ENCODE results near the gene PPT2.
A peak's percentile ranks its signal among the peaks of the same experiment; 100 is the strongest.

The PPT2 gene

DNA sequence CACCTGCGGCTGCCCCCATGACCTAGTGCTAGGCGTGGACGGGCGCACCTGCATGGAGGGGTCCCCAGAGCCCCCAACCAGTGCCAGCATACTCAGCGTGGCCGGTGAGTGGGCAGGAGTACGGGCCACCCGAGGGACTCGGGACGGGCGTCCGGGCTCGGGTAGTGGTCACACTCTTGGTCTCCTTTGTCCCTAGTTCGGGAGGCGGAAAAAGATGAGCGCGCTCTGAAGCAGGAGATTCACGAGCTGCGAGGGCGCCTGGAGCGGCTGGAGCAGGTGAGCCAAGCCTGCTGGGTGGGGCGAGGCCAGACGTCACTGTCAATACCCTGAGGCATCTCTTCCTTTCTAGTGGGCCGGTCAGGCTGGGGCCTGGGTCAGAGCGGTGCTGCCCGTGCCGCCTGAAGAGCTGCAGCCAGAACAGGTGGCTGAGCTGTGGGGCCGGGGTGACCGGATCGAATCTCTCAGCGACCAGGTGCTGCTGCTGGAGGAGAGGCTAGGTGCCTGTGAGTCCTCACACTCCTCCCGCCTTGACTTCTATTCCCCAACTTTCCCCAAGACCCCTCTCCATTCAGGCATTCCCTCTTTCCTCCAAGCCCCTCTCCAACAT is 13.3 kb downstream of the PPT2 start:
- no peak overlapping the region for H3K4me3 Mint-ChIP-seq
- no peak for ATAC-seq (replicated peaks; ENCODE audit: extremely low read depth, poor library complexity, severe bottlenecking)
- peaks cover 15% of the 10 kb centered on the region for H3K36me3 Mint-ChIP-seq (ENCODE audit: insufficient read depth)
- H3K9me3 Mint-ChIP-seq, result no peaks in the 10 kb centered on the region
- no peak for DNase-seq (ENCODE audit: low spot score in 2 of 2)
- H3K4me1 Mint-ChIP-seq, result peaks cover 14% of the 10 kb centered on the region
- no peak overlapping the region for H3K27ac Mint-ChIP-seq (ENCODE audit: low read depth)
- H3K27me3 Mint-ChIP-seq, result no peaks in the 10 kb centered on the region

DNA sequence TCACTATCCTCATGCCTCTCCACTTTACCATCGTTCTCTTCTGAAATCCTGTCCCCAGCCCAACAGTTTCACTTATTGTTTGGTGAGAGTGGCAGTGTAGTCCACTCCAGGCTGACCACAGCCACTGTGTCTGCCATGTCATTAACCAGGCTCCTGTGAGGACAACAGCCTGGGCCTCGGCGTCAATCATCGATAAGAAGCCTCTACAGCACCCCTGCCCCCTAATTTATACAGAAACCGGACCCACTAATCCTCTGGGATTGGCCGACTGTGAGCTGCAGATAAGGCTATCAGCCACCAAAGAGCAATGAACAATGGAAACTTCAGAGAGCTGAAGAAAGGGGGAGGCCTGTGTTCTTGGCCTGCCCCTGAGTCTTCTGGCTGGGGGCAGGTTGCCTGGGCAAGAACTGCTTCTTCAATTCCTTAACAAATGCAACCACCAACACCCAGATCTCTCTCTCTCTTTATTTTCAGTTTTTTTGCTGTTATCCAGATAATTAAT is 13.9 kb downstream of the PPT2 start:
- Mint-ChIP-seq H3K27ac (ENCODE audit: low read depth) (no peak overlapping the region), H3K4me3 (no peak overlapping the region), H3K36me3 (ENCODE audit: insufficient read depth) (peaks cover 15% of the 10 kb centered on the region), H3K9me3 (no peaks in the 10 kb centered on the region), H3K27me3 (no peaks in the 10 kb centered on the region), H3K4me1 (peaks cover 14% of the 10 kb centered on the region)
- DNase-seq (ENCODE audit: low spot score in 2 of 2) (no peak), ATAC-seq (replicated peaks; ENCODE audit: extremely low read depth, poor library complexity, severe bottlenecking) (no peak)

DNA sequence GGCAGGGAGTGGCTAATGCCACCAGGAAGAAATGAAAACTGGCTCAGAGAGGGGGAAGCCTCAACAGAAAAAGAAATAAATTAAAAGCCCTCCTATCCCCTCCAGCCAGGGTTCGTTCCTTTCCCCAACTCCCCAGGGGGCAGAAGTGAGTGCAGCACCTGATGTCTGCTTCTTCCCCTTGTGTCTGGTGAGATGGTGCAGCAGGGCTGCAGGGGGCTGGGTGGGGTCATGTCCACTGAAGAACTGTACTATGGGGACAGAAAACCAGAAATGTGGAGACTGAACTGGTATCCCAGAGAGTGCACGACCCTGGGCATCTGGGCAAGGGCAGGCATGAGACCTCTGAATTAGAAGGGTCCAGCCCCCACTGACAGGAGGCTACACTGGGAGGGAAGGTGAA is 14.4 kb downstream of the PPT2 start:
- H3K27me3 Mint-ChIP-seq, result no peaks in the 10 kb centered on the region

DNA sequence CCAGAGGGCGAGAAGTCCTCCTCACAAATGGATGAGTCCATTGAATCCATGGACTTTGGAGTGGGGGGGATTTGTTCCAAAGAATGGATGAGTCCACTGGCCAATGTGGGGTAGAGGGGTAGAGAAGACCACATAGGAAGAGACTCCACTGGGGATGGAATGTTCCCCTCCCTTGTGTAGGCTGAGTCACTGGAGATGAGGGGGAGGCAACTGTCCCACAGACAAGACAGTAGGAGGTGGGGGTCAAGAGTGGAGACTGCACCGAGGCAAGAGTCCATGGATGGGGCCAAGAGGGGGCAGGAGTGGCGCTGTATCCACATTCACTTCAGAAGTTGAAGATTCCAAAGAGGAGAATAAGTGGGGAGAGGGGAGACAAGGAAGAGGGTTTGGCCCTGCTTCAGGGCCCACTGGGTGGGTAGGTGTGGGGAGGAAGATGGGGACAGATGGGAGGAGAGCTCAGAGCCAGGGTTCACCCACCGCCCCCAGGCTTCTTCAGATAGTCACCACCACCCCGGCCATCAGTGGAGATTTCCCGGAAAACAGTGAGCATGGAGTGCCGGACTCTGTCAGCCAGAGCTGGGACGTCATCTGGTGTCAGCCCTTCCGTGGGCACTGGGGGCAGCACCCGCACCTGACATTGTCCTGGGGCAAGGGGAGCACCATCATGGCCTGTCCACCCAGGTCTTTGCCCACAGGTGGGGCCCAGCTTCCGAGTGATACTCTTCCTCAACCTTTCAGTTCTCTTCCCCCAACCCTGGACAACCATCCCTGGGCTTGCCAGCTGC is 15.1 kb downstream of the PPT2 start:
- Mint-ChIP-seq H3K4me1 (peaks cover 24% of the 10 kb centered on the region), H3K27ac (ENCODE audit: low read depth) (no peak overlapping the region), H3K4me3 (no peak overlapping the region), H3K36me3 (ENCODE audit: insufficient read depth) (peaks cover 15% of the 10 kb centered on the region), H3K9me3 (no peaks in the 10 kb centered on the region), H3K27me3 (no peaks in the 10 kb centered on the region)
- DNase-seq (ENCODE audit: low spot score in 2 of 2), result no peak
- ATAC-seq (replicated peaks; ENCODE audit: extremely low read depth, poor library complexity, severe bottlenecking), result no peak

More for the DNA sequence above, 14.4 kb downstream of the PPT2 start:
- Mint-ChIP-seq H3K4me1 (peaks cover 17% of the 10 kb centered on the region), H3K27ac (ENCODE audit: low read depth) (no peak overlapping the region), H3K36me3 (ENCODE audit: insufficient read depth) (peaks cover 15% of the 10 kb centered on the region), H3K9me3 (no peaks in the 10 kb centered on the region), H3K4me3 (no peak overlapping the region)
- ATAC-seq (replicated peaks; ENCODE audit: extremely low read depth, poor library complexity, severe bottlenecking), result no peak
- no peak for DNase-seq (ENCODE audit: low spot score in 2 of 2)

DNA sequence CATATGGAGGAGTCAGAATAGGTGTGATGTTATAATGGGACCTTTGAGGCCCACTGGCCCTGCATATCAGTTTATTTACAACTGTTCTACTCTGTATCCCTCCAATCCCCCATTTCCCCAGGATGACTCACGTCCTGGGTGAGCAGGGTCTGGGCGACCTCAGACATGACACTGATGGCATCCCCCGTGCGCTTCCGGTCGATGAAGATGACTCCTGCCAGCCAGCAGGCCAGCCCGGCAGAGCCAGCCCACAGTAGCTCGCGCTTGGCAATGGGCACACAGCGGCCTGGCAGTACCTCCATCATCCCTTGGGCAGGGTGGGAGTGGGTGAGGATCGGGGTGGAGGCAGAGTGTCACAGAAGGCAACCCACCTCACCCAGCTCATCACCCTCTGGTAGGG is 16.4 kb downstream of the PPT2 start:
- H3K27ac Mint-ChIP-seq (ENCODE audit: low read depth), result no peak overlapping the region

DNA sequence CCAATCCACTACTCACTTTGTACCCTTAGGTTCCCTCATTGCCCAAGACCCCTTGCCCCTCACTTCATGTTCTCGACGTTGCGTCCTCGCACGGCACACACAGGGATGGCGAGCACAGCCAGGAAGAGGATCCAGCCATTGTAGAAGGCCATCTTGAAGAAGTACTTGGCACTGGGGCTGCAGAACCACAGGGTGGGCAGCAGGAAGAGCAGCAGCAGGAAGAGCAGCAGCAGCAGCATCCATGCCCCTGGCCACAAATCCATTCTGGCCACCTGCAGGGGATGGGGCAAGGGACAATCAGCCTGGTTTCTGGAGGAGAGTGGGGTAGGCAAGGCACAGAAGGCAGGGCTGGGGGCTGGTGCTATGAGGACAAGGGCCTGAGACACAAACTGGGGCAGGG is 17.3 kb downstream of the PPT2 start:
- no peaks in the 10 kb centered on the region for H3K27me3 Mint-ChIP-seq
- DNase-seq (ENCODE audit: low spot score in 2 of 2), result no peak
- H3K4me1 Mint-ChIP-seq, result peaks cover 38% of the 10 kb centered on the region
- no peak for ATAC-seq (replicated peaks; ENCODE audit: extremely low read depth, poor library complexity, severe bottlenecking)
- H3K9me3 Mint-ChIP-seq, result no peaks in the 10 kb centered on the region
- no peak overlapping the region for H3K4me3 Mint-ChIP-seq
- no peak overlapping the region for H3K27ac Mint-ChIP-seq (ENCODE audit: low read depth)
- H3K36me3 Mint-ChIP-seq (ENCODE audit: insufficient read depth), result peaks cover 18% of the 10 kb centered on the region

More for the DNA sequence above, 16.4 kb downstream of the PPT2 start:
- Mint-ChIP-seq H3K4me3 (no peak overlapping the region), H3K36me3 (ENCODE audit: insufficient read depth) (peaks cover 16% of the 10 kb centered on the region), H3K9me3 (no peaks in the 10 kb centered on the region), H3K27me3 (no peaks in the 10 kb centered on the region), H3K4me1 (peaks cover 33% of the 10 kb centered on the region)
- ATAC-seq (replicated peaks; ENCODE audit: extremely low read depth, poor library complexity, severe bottlenecking) (no peak), DNase-seq (ENCODE audit: low spot score in 2 of 2) (no peak)

DNA sequence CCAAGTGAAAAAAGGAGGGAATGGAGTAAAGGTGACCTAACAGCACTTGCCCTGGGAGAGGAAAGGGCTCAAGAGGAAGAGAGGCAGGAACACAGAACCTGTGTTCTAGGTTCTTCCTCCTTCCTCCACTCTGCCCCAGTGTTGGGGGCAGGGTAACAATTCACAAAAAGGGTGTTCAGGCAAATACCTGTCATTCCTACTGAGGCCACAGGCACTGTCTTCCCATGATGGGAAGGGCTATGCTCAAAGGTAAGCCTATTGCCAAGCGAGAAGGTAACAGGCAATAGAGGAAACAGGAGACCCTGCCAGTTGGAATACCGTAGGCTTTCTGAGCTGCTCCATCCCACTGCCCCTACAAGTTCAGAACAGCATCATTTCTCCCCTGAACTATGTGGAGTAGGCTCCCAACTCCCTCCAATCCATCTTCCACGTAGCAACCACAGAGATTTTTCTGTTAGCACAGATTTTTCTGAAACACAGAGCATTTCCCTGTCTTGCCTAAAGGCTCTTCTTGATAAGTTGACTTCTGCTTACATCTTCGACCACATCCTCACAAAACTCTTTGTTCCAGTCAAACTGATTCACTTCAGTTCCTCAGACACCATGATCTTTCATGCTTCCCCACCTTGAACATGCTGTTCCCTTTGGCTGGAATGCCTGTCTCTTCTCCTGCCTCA is 19.2 kb downstream of the PPT2 start:
- ATAC-seq (replicated peaks; ENCODE audit: extremely low read depth, poor library complexity, severe bottlenecking) (no peak), DNase-seq (ENCODE audit: low spot score in 2 of 2) (no peak)
- no peaks in the 10 kb centered on the region for H3K27me3 Mint-ChIP-seq
- H3K36me3 Mint-ChIP-seq (ENCODE audit: insufficient read depth), result peaks cover 23% of the 10 kb centered on the region
- no peak overlapping the region for H3K4me3 Mint-ChIP-seq
- no peaks in the 10 kb centered on the region for H3K9me3 Mint-ChIP-seq
- no peak overlapping the region for H3K27ac Mint-ChIP-seq (ENCODE audit: low read depth)
- H3K4me1 Mint-ChIP-seq, result peaks cover 57% of the 10 kb centered on the region

DNA sequence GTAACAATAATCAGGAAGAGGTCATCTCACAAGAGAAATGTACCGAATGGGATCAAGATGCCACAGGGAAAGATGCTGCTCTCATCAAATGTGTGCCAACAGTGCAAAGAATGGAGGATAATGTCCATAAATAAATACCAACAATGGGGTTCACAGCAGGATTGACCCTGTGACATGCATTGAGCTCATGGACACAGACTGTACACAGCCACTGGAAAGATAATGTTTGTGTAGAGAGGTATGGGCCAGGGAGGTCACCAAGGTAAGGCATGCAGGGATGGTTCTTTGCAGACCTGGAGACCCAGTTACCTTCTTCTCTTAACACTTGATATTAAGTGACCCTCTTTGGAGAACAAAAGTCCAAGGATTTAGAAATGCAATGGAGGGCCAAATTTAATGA is 20.5 kb downstream of the PPT2 start:
- peaks cover 62% of the 10 kb centered on the region for H3K4me1 Mint-ChIP-seq
- H3K27me3 Mint-ChIP-seq, result no peaks in the 10 kb centered on the region

DNA sequence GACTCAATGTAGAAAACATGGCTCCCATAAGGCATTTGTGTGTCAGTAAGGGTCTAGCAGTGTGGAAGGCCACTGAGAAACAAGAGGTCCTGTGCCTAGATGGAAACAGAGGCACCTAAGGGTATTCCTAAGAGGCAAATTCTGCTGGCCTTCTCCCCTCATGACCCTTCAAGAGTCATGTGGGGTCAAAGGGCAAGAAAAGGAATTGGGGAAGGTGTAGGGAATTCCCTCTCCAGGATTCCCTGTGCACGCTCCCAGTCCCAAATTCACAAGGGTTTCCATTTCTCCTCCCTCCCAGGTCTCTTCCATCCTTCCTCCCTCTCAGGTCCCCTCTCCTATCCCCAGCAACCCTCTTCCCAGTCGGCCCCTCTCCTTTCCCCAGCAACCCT is 21.4 kb downstream of the PPT2 start:
- ATAC-seq (replicated peaks; ENCODE audit: extremely low read depth, poor library complexity, severe bottlenecking), result no peak
- Mint-ChIP-seq H3K4me1 (peaks cover 59% of the 10 kb centered on the region), H3K36me3 (ENCODE audit: insufficient read depth) (peaks cover 22% of the 10 kb centered on the region), H3K27me3 (no peaks in the 10 kb centered on the region), H3K27ac (ENCODE audit: low read depth) (peak overlapping the region; percentile 83), H3K9me3 (no peaks in the 10 kb centered on the region), H3K4me3 (peak overlapping the region; percentile 88)
- DNase-seq (ENCODE audit: low spot score in 2 of 2), result no peak

More for the DNA sequence above, 20.5 kb downstream of the PPT2 start:
- Mint-ChIP-seq H3K9me3 (no peaks in the 10 kb centered on the region), H3K27ac (ENCODE audit: low read depth) (no peak overlapping the region), H3K36me3 (ENCODE audit: insufficient read depth) (peaks cover 22% of the 10 kb centered on the region), H3K4me3 (peak overlapping the region; percentile 46)
- no peak for ATAC-seq (replicated peaks; ENCODE audit: extremely low read depth, poor library complexity, severe bottlenecking)
- no peak for DNase-seq (ENCODE audit: low spot score in 2 of 2)

DNA sequence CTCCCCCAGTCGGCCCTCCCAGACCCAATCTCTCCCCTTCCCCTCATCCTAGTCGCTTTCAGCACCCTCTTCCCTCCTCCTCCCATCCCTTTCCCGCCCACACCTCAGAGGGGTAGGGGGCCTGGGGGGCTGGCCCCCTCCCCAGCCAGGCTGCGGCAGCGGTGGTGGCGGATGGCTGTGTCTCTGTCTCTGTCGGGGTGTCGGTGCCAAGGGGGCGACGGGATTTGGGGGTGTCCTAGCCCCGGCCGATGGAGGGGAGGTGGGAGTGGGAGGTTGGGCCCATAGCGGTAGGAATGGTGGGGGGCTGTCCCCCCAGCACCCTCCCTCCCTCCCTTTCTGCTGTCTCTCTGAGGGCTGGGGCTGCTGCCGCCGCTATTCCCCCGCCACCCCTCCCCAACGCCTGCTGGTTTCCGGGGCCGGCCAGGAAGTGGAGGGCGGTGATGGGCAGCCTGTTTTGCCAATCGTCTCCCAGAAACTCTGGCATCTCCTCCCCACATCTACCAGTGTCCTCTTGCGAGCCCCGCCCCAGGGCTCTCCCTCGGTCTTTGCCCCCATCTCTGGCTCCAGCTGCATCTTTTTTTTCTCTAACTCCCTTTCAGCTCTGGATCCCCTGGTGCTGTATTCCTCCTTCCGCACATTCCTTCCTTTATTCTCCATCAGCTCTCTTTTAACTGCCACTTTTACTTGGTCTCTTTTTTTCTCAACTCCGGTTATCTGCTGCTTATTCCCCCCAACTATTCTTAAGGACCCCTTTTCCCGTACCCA is 22.0 kb downstream of the PPT2 start, which contains the start of gene AGPAT1:
AGPAT1 (minus strand) TSS at position 374 of the 765 bp plus-strand sequence. CDS start 4,588 bp downstream, outside the sequence.
- Mint-ChIP-seq H3K9me3 (no peaks in the 10 kb centered on the region), H3K4me1 (peaks cover 64% of the 10 kb centered on the region), H3K27me3 (no peaks in the 10 kb centered on the region), H3K4me3 (peak within 1 kb of the TSS; percentile 88), H3K27ac (ENCODE audit: low read depth) (peak within 1 kb of the TSS; percentile 83), H3K36me3 (ENCODE audit: insufficient read depth) (peaks cover 26% of the 10 kb centered on the region)
- peak; percentile 33 for ATAC-seq (replicated peaks; ENCODE audit: extremely low read depth, poor library complexity, severe bottlenecking)
- DNase-seq (ENCODE audit: low spot score in 2 of 2), result peak; percentile 93 to 94

DNA sequence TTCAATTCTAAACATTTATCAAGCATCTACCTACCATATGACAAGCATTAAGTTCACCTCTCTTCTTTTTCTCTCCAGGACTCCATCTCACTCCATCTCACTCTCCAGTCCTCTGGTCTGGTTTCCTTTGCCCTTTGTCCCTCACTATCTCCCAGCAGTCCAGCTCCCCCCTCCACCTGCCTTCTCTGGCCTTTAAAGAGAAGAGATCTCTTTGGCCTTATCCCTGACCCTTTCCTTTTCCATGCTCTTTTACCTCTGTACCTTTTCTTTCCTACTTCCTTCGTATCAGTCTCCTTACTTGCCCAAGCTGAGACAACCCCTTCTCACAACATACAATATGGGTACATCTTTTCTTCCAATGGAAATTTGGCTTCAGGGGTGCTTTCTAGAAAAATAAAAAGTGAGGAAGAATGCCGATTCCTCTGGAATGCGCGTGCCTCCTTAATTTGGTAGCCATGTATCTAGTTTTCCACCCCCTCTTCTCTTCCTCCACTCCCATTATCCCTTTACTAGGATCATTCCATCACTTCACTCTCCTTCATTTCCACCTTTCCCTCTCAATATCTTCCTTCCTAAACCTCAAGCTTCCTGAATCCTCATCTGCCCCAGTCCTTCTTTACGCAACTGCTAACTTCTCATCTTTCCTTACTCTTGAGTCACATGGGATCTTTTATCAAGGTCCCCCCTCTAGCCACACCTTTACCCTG is 22.7 kb downstream of the PPT2 start:
- no peak for DNase-seq (ENCODE audit: low spot score in 2 of 2)
- no peak for ATAC-seq (replicated peaks; ENCODE audit: extremely low read depth, poor library complexity, severe bottlenecking)
- H3K27me3 Mint-ChIP-seq, result no peaks in the 10 kb centered on the region
- H3K4me1 Mint-ChIP-seq, result peaks cover 70% of the 10 kb centered on the region
- peak overlapping the region; percentile 83 for H3K27ac Mint-ChIP-seq (ENCODE audit: low read depth)
- peaks cover 27% of the 10 kb centered on the region for H3K36me3 Mint-ChIP-seq (ENCODE audit: insufficient read depth)
- H3K9me3 Mint-ChIP-seq, result no peaks in the 10 kb centered on the region
- H3K4me3 Mint-ChIP-seq, result peak overlapping the region; percentile 88
